Stimulated activated CD8-positive, alpha-beta memory T cell treated with anti-CD3 and anti-CD28 coated beads, Interleukin-4, amount 100 ng/mL, for 48 hours (primary cell): ENCODE results near the gene TSPAN11.

Experiments
- DNase-seq: peaks from one replicate; pipeline ENCODE4 v3.0.0-alpha.2; 2020

Gene TSPAN11

DNA sequence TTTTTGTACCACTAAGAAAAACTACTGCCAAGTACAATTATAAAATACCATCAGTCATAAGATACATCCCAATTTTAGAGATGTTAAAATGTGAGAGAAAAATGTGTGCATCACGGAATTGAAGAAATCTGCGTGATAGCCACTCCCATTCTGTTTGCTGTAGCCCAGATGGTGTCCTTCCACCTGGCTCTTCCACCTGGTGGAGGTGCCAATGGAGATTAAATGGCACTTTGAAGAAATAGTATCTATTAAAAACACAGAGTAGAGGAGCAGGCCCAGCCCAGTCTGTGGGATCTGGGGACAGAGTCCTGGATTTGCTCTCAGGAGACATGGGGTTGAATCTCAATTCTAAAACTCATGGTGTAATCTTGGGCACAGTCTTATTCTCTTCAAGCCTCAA lies 35.5 kb downstream of the TSPAN11 start:
- DNase-seq: no peak

DNA sequence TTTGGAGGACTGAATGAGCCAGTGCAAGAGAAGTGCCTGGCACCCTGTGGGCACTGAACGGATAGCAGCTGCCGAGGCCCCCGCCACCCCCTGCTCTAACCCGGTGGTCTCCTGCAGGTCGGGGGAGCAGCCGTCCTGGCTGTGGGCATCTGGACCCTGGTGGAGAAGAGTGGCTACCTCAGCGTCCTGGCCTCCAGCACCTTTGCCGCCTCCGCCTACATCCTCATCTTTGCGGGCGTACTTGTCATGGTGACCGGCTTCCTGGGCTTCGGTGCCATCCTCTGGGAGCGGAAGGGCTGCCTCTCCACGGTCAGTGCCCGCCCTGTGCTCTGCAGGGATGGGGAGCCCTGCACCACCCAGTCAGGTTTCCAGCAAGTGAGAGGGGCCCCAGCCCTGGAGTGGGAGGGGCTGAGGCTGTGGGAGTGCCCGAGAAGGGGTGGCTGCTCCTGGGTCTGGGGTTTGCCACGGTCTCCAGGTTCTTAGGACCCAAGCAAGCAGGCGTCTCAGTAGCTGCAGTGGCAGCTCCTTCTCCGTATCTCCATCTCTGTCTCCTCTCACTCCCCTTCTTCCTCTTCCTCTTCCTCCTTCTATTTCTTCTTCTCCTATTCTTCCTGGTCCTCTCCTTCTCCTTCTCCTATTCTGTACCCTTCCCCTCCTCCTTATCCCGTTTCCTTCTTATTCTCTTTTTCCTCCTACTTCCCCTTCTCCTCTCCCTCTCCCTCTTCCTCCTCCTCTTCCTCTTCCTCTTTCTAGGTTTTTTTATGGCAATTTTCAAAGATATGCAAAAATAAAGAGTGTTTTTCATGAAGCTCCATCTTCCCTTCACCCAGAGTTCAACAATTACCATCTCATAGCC lies 37.4 kb downstream of the TSPAN11 start:
- no peak for DNase-seq

DNA sequence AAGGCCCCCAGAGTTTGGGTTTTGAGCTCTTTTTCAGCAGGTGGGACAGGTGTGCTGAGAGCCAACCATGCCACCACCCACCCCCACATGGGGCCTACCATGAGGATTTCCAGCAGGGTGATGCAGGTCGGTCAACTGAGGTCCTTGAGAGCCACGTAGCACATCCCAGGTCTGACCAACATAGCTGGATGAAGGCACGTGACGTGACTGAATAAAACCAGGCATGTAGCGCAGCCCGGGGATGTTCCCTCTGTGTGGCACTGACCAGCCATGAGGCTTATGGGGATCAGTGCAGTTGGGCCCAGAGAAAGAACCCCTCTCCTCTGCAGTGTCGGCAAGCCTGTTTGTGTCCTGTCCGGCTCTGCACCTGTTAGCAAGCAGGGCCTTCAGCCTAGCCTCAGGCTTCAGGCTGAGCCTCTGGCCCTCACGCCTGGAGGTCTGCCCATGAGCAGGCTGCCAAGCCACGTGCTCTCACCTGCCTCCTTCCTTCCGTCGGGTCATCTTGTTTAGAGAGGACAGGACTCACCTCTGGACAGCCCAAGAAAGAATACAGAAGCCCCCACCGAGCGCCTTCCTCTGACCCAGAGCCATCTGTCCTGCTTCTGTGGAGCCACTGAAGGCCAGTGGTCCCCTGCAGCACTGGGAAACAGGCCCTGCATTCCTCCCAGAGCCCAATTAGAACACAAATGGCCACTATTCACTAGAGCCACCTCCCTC lies 38.5 kb downstream of the TSPAN11 start:
- no peak for DNase-seq

DNA sequence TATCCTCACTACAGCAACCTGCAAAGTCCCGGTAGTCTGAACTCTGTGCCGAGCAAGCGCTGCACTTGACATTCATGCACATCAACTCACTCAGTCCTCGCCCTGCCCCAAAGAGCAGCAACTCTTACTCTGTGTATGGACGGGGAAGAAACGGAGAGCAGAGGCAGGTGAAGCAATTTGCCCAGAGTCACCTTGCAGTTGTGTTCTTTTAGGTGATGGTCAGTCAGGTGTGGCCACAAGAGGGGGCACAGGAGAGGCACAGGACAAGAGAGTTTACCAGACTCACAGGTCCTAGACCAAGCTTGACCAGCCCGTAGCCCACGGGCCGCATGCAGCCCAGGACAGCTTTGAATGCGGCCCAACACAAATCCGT lies 39.1 kb downstream of the TSPAN11 start:
- no peak for DNase-seq

DNA sequence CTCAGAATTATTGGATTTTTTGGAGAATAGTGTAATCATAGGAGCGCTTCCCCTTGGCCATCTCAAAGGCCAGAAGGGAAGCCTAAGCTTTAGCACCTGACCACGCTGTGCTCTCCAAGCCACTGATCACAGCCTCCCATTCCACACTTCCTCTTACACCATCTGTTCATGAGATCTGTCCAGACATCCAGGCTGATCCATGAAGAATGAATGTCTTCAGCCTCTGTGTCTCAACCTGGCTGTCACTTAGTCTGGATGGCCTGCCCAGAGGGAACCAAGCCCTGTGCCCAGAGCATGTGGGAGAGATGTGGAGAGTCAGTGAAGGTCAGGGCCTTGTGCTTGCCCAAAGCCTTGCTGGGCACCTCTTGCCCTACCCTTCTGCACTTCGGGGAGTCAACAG lies 40.5 kb downstream of the TSPAN11 start:
- DNase-seq: no peak

DNA sequence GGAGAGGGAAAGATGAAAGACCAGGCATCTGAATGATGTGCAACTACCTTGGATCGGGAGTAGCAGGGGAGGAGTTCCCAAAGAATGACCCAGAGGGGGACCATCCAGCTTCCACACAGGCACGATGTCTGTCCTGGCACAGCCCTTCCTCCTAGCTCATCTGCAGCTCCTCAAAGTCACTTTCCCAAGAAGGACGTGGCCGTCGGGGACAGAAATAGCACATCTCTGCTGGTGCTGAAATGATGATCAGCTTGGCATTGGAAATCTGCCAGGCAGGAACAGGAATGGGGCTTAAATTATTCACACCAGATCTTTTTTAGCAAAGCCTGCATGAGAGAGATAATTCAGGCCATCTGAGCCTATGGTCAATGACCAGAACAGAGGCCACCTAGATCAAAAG lies 41.7 kb downstream of the TSPAN11 start:
- no peak for DNase-seq

DNA sequence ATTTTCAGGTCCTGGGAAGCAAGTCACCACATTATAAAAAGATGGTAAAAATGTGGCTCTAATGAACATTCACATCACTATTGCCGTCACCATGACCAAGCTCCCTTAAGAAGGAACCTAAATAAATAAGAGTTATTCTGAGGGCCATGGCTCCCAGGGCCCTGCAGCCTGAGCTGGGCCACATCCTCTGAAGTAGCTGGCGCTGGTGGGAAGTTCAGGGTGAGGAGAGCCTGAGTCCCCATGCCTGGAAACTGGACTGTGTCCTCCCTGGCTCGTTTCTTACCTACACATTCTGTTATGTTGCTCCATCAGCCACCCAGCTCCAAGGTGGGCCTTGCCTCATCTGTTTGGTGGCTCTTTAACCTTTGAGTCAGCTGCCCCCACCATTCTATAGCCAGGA lies 42.5 kb downstream of the TSPAN11 start:
- DNase-seq: no peak

DNA sequence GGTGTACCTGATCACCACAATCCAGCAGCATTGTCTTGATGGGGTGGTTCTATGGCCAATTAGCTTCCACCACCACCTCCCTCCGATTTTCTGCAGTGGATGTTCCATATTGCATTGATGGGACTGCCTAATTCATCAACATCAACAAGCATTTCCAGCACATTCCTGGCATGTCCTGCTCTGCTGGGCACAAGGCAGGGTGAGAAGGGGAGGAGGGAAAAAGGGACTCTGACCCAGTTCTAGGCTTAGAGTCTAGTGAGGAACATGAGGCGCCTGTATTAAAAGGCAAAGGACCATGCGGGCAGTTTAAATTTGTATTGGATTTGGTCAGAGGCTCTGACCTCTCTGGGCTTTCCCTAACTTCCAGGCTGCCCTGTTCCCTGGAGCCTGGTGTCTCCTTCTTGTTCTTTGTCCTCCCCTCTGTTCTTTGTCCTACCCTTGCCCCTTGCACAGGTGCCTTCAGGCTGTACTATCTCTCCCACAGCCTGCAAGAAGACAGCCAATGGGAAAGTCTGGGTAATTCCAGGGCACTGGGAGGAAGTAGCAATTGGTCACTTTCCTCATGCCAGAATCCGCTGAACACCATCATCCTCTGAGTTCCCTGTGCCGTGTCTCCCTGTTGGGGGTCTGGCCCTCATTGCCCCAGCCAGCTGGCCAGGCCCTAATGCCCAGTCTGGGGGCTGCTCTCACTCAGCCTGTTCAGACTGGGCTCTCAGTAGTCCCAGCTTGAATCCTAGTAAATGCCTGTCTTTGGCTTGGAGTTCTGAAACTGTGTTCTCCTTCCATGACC lies 43.3 kb downstream of the TSPAN11 start:
- DNase-seq: no peak

DNA sequence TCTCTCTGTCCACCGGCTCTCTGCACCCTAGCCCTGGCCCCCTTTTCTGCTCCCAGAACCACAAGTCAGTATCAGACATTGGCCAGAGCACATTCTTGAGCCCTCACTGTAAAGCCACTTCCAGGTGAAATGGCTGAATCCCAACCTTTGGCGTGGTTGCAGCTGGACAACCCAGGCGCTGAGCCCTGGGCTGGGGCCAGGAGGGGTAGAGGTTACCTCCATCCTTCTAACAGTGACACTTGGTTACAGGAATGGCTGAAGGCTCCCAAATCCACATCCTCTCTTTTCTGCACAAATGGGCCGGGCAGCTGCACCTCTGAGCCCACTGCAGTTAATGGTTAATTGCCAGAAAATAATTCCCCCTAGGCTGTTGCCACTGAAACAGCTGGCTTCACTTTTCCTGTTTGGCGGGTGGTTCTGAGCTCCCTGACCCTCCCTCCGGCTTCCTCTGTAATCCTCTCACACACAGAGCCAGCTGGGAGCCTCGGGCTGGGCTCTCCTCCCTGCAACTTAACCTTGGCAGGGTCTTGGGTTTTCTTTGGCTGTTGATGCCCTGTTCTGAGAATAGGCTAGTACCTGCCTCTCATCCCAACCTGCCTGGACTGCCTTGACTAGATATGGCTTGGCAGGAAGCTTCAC lies 44.1 kb downstream of the TSPAN11 start:
- no peak for DNase-seq

DNA sequence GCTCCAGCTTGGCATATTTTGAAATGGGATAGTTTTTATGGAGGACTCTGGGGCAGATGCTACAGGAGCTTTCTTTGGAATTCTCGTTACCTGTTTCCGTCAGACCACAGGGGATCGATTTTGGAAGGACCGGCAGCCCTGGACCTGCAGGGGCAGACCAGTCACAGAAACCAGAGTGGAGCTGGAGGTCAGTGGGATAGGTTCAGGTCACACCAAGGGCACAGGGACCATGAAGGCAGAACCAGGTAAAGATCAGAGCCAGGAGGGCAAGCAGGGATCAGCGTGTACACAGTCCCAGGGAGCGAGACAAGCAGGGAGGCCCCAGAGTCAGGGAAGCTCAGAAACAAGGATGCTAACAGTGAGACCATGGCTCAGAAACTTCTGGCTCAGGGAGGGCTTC lies 45.5 kb downstream of the TSPAN11 start:
- DNase-seq: no peak

DNA sequence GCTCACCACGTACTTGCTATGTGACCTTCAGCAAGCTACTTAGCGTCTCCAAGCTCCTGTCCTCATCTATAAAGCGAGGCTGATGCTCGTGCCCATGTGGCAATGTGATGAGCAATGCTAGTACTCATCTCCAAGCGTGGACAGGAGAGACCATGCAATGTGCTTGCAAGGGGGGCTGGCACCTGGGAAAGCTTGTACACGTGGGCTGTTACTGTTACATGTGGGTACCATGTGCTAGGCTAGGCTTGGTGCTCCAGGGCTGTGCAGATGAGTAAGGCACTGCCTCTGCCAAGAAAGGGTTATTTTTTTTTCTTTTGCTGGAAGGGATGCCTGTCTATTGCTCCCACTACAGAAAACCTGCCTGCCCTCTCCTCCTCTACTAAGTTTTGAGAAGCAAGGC lies 46.6 kb downstream of the TSPAN11 start:
- DNase-seq: no peak

DNA sequence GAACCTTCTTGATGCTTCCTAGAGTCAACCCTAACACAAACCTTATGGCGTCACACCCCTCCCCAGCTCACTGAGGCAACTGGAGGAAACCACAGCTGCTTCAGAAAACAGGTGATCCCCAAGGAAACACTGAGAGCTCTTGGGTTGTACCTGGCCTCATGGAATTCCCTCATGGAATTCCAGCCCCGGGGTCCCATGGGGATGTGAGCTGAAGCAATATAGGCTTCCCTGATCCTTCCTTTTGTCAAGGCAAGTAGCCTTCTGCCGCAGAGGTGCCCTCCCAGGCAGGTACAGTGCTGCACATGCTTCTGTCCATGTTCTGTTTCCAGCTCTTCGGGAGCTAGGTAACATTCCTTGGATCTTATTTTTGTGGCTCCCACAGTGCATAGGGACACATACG lies 47.3 kb downstream of the TSPAN11 start:
- DNase-seq: no peak

DNA sequence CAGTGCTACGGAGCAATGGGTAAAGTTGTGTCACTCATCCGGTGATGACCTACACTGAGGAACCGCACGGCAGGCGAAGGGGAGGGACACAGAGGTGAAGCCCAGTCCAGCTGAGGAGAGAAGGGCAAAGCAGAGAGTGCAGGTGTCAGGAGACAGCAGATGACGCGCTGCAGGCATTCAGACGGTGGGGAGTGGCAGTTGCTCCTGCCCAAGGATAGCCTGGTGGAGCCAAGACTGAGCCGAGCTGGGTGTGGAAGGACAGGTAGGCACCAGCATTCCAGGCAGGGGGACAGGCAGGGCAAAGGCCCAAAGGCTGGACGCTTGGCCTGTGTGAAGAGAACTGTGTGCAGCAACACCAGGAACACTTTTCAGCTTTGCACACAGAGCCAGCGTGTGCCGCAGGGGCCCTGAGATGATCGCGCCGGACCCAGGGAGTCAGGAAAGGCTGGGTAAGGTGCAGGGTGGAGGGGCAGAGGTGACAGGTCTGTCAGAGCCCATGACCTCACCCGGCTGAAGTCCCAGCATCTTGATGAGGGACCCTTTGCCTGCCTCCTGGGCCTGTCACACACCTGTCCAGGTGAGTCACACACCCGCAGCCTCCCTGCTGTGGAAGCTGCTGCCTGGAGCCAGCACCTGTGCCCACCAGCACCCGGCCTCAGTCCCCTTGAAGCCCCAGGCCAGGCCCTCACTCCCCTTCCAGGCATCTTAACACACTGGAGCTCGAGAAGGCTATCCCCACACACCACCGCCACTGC lies 48.4 kb downstream of the TSPAN11 start:
- no peak for DNase-seq

DNA sequence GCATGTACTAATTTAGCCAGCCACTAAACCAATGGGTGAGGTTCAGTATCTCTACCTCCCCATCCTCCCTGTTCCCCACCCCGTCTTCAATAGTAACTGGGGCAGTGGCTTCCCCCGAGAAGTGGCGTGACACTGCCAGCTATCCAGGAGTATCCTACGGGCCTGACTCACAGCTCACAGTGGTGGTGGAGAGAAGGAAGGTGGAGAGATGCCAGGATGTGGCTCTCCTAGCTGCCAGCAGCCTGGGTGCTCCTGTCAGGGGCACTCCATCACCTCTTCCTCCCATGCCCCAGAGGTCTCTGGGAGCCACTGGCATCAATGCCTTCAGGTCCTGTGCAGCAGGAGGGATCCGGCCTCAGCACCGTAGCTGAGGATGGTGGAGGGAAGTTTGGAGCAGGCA lies 49.0 kb downstream of the TSPAN11 start:
- no peak for DNase-seq

DNA sequence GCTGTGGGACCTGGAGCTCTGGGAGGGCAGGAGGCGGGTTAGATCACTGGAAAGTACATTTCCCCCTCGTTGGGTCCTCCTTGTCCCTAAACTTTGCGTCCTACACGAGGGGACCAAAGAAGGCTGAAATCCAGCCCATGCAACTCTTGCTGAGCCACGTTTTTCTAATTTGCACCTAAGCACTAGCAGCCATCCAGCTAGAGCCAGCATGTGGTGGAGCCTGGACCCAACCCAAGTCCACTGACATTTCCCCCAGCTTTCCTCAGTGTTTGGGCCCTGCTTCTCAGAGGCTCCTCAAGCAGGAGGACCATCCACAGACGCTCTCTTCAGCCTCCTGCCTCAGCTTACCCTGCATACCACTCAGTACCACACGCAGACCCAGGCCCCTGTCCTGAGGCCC lies 49.7 kb downstream of the TSPAN11 start:
- no peak for DNase-seq

DNA sequence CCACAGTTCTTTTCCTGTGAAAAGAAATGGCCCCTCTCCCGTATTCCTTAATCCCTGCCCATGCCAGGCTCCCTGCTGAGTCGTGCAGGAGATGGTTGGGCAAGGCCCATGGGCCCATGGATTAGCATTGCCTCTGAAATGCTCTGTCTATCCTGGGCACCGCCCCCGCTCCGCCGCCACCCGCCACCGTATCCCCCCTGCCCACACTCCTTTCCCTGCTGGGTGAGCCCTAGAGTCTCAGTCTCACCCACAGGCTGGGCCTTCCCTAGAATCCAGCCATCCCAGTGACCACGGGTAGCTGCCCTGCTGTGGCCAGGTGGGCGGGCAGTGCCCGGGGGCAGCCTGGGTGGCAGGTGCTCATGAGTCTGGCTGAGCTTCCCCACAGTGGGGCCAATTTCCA lies 50.6 kb downstream of the TSPAN11 start:
- no peak for DNase-seq

DNA sequence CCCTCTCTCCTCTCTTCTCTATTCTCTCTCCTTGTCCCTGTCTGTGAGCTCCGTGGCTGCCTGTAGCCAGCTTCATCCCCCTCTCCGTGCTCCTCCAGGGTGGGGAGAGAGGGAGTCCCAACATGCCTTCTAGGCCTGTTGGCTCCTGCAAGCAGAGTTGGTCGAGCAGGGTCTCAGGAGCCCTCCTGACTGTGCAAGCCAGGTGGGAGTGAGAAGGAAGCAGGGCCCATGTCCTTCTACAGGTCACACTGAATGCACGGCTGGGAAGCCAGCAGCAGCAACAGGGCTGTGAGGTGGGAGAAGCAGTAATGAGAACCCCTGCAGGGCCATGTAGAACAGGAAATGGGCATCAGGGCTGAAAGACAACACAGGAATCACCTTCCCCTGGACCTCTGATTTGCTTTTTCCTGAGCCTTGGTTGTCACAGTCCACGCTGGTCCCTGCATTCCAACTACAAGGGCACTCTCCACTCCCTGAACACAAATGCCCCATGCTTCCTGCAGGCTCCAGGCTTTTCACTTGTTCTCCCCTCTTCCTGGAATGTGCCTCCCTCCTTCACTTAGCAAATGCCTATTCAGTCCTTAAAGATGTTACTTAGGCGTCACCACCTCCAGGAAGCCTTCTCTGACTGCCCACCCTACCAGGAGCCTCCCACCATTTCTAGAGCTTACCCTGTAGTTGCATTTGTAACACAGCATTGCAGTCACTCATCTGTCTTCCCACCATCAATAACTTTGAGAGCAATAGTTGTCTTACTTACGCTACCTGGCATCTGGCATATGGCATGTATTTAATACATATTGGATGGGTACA lies 51.2 kb downstream of the TSPAN11 start:
- no peak for DNase-seq

DNA sequence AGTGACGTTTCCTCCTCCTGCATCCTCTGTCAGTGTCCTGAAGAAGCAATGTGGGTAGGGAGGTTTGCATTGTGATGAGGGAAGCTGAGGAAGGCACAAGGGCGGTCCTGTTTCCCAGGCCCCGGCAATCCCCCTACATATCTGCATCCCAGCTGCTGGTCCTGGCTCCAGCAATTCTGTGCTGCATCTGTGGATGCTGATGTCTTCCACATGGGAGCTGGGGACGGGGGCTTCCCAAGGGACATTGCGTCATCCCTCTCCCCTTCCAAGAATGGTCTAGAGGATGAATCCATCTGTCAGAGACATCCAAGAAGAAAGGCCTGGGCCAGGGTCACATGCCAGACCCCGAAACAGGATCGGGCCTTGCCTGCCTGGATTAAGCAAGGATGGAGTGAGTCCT lies 52.1 kb downstream of the TSPAN11 start:
- DNase-seq: no peak

DNA sequence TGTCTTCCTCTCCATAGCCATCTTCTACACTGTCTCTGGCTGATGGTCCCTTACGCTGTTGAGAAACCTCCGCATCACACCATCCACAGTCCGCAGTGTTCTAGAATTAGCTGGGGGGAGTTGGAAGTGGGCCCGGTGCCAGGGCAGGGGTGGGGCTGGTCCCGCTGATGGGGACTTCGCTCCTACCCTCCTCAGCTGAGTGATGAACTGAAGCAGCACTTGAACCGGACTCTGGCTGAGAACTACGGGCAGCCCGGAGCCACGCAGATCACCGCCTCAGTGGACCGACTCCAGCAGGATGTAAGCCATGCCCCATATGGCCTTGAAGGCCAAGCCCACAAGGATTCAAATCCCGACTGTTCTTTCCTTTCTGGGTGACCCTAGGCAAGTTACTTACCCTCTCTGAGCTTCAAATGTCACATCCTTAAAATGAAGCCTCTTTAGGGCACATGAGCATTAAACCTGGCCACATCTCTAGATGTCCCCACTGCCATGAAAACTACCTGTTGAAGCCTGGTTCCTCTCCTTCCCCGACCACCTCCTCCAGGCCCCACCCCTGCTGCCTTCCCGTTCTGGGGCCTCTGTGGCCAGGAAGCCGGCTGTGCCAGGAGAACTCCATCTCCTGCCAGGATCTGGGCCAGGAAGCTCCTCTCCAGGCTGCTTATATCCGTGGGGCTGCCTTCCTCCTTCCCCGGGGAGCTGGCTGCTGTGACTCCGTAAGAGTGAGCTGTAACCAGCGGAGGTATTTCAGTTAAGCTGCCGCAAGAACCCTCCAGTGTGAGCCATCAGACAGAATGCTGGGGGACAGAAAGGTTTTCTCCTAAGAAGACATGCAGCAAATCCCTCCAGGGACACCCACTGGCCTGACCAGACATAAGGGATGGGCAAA lies 53.1 kb downstream of the TSPAN11 start:
- no peak for DNase-seq

DNA sequence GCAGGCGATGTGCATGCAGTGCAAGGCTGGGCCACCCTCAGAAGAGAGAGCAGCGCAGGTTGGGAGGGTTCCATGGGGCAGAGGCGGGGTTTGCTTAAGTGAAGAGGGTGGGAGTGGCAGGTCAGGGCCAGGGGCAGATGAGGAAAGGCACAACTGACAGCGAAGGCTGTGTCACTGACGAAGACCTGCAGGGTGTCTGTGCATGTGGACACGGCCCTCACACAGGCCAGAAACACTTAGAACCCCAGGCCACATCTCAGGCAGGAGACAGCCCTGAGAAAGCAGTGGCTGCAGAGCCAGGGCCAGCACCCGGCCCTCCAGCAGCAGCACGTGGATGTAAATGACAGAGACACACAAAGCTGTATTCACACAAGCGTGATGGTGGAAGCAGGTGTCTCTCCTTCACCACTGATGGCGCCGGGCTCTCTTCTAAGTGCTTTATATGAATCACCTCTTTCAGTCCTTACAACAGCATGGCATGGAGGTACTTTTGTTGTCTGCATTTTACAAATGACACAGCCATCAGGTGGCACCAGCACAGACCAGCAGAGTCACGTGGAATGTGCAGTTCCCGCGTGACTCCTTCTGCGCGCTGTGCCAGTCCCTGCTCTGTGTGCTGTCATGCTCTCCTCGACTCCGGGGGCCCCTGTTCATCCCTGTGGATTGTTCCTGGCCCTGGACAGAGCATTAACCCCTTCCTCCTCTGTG lies 54.6 kb downstream of the TSPAN11 start:
- no peak for DNase-seq
